Gastroesophageal sphincter (tissue), 3 donors: ENCODE data around the gene RABL2B.

Experiments used
- CTCF ChIP-seq, 4 experiments: fragments of 200-600 bp in 2 of 4; fragments of 450-650 bp in 2 of 4; sonication (generic) in 1 of 4; IDR thresholded peaks; one replicate each; pipeline ENCODE4 v1.5.1; 2017 to 2019; ENCODE audit warnings: antibody characterized with exemption in 4 of 4, mild to moderate bottlenecking in 2 of 4, moderate library complexity in 2 of 4
- EP300 ChIP-seq: sonication (generic); formaldehyde crosslinking; IDR thresholded peaks from one replicate; pipeline ENCODE4 v1.6.1; 2017; ENCODE audit warnings: antibody characterized with exemption, mild to moderate bottlenecking

- no peak for TF ChIP-seq CTCF (IDR thresholded peaks at IDR 0.05)
- TF ChIP-seq EP300: no peak
Measured at GRCh38 chr22:50733521-50734342, 49.7 kb downstream of the RABL2B start.
